ENCODE data around the gene TGFBR3. TPM values are rescaled to one million over a fixed set of nuclear protein-coding genes. Genes with fewer than 3 reads are reported as not detected.
A peak's percentile ranks its signal among the peaks of the same experiment; 100 is the strongest.

The TGFBR3 gene
- total RNA-seq, 4 donors from 2014 or later: 87.8 to 388 (median 212) TPM

GRCh38 chr1:91645031-91645430, 240.9 kb downstream of the TGFBR3 start:
- no peak overlapping the region for H3K27ac ChIP-seq
- no peak for DNase-seq

GRCh38 chr1:91643431-91643830, 242.5 kb downstream of the TGFBR3 start:
- H3K27ac ChIP-seq: peak overlapping the region; percentile 4 to 11
- DNase-seq: peak in 1 of 2 donors; percentile 49
- H3K36me3 ChIP-seq: no peaks in the 10 kb centered on the region
- no peaks in the 10 kb centered on the region for H3K4me1 ChIP-seq
- no peaks in the 10 kb centered on the region for H3K9me3 ChIP-seq
- TF ChIP-seq POLR2A (IDR thresholded peaks at IDR 0.05): no peak
- TF ChIP-seq CTCF (IDR thresholded peaks at IDR 0.05): no peak
- intact Hi-C loops (cut with DNase I; ENCODE audit: low total_unique reads): no loop called here
- no peak overlapping the region for H3K4me3 ChIP-seq
- H3K27me3 ChIP-seq: no peaks in the 10 kb centered on the region

More at GRCh38 chr1:91645031-91645430, 240.9 kb downstream of the TGFBR3 start:
- H3K4me3 ChIP-seq: no peak overlapping the region
- H3K4me1 ChIP-seq: no peaks in the 10 kb centered on the region
- TF ChIP-seq CTCF (IDR thresholded peaks at IDR 0.05): no peak
- TF ChIP-seq POLR2A (IDR thresholded peaks at IDR 0.05): no peak
- H3K36me3 ChIP-seq: no peaks in the 10 kb centered on the region
- no peaks in the 10 kb centered on the region for H3K9me3 ChIP-seq
- no peaks in the 10 kb centered on the region for H3K27me3 ChIP-seq
- intact Hi-C loops (cut with DNase I; ENCODE audit: low total_unique reads): no loop called here

- H3K36me3 ChIP-seq: no peaks in the 10 kb centered on the region
- no peaks in the 10 kb centered on the region for H3K27me3 ChIP-seq
- no peak overlapping the region for H3K27ac ChIP-seq
- intact Hi-C loops (cut with DNase I; ENCODE audit: low total_unique reads): no loop called here
- DNase-seq: no peak
- H3K9me3 ChIP-seq: no peaks in the 10 kb centered on the region
- TF ChIP-seq CTCF (IDR thresholded peaks at IDR 0.05) (no peak), POLR2A (IDR thresholded peaks at IDR 0.05) (no peak)
- H3K4me3 ChIP-seq: no peak overlapping the region
- no peaks in the 10 kb centered on the region for H3K4me1 ChIP-seq
Measured at GRCh38 chr1:91640877-91641526, 244.9 kb downstream of the TGFBR3 start.

GRCh38 chr1:91637539-91637994, 248.4 kb downstream of the TGFBR3 start:
- no peaks in the 10 kb centered on the region for H3K4me1 ChIP-seq
- H3K27ac ChIP-seq: no peak overlapping the region
- intact Hi-C loops (cut with DNase I; ENCODE audit: low total_unique reads): no loop called here
- H3K4me3 ChIP-seq: no peak overlapping the region
- no peak for DNase-seq
- H3K27me3 ChIP-seq: no peaks in the 10 kb centered on the region
- TF ChIP-seq CTCF (IDR thresholded peaks at IDR 0.05): no peak
- TF ChIP-seq POLR2A (IDR thresholded peaks at IDR 0.05): no peak
- no peaks in the 10 kb centered on the region for H3K9me3 ChIP-seq
- no peaks in the 10 kb centered on the region for H3K36me3 ChIP-seq

- H3K4me1 ChIP-seq: no peaks in the 10 kb centered on the region
- intact Hi-C loops (cut with DNase I; ENCODE audit: low total_unique reads): no loop called here
Measured at GRCh38 chr1:91635763-91636162, 250.2 kb downstream of the TGFBR3 start.

More at GRCh38 chr1:91635763-91636162, 250.2 kb downstream of the TGFBR3 start:
- H3K27me3 ChIP-seq: no peaks in the 10 kb centered on the region
- H3K36me3 ChIP-seq: no peaks in the 10 kb centered on the region
- no peak overlapping the region for H3K27ac ChIP-seq
- no peak overlapping the region for H3K4me3 ChIP-seq
- TF ChIP-seq CTCF (IDR thresholded peaks at IDR 0.05): no peak
- H3K9me3 ChIP-seq: no peaks in the 10 kb centered on the region
- no peak for DNase-seq
